ENCODE data around the gene GPR17. TPM values are rescaled to one million over a fixed set of nuclear protein-coding genes. Genes with fewer than 3 reads are reported as not detected.

GPR17 gene
- total RNA-seq, 4 donors from 2014 or later, result not detected

DNA sequence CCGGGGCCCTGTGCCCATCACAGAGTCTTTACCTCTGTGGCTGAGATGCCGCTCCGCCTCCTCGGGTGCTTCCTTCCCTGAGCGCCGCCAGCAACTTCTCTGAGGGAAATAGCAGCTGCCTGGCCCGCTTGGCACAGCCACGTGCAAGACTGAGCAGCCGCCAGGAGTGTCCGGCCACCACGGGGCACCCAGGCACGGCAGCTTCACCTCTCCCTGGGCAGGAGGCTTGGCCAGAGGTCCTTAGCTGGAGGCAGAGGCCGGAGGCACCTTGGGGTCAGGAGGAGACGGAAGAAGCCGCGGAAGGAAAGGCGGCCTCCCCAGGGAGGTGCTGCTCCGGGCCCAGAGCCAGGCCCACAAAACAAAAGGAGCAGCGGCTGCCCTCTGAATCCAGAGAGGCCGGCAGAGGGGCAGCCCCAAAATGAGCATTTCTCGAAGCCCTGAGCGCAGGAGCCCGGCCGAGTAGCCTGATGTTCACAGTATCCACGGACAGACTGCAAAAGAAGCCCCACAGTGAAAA lies 35.4 kb downstream of the GPR17 start:
- TF ChIP-seq POLR2A (IDR thresholded peaks at IDR 0.05), result no peak
- H3K9me3 ChIP-seq, result no peaks in the 10 kb centered on the region
- H3K27me3 ChIP-seq, result no peaks in the 10 kb centered on the region
- H3K4me1 ChIP-seq, result peaks cover 0 to 20% (median 0%) of the 10 kb centered on the region in 4 donors
- DNase-seq, result no peak
- H3K36me3 ChIP-seq, result no peaks in the 10 kb centered on the region
- H3K27ac ChIP-seq, result peak overlapping the region in 1 of 4 donors; percentile 32
- H3K4me3 ChIP-seq, result peak overlapping the region in 2 of 4 donors; percentile 14 to 37

DNA sequence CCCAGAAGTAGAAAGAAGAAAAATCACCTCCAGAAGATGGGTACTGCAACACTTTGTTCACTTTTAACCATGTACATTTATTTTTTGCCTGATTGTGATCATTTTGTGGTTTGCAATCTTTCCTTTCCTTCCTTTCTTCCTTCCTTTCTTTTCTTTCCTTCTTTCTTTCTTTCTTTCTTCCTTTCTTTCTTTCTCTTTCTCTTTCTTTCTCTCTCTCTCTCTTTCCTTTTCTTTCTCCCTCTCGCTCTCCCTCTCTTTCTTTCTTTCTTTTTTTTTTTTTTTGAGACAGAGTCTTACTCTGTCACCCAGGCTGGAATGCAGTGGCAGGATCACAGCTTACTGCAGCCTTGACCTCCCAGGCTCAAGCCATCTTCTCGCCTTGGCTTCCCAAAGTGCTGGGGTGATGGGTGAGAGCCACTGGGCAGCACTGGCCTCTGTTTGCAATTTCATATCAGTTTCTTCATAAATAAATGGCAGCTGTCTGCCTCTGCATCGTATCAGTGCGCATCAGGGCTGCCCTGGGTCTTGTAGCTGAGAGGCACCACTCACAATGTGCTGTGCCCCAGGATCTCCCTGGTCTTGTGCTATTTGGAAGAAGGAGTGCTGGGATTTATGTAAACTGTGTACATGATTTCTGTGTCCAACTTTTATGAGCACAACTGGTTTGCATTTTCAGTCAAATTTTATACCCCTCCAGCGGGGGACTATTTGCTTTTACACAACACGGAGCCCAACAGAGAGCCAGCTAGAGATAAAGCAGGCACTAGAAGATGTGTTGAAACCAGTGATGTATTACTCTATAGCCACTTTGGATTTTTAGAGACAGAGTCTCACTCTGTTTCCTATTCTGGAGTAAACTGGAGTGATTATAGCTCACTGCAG lies 36.3 kb downstream of the GPR17 start:
- Histone ChIP-seq H3K27ac (peak overlapping the region in 1 of 4 donors; percentile 28), H3K9me3 (no peaks in the 10 kb centered on the region), H3K27me3 (no peaks in the 10 kb centered on the region), H3K4me1 (peaks cover 0 to 20% (median 0%) of the 10 kb centered on the region in 4 donors), H3K36me3 (no peaks in the 10 kb centered on the region), H3K4me3 (no peak overlapping the region)
- no peak for DNase-seq
- TF ChIP-seq, protein P1, sequence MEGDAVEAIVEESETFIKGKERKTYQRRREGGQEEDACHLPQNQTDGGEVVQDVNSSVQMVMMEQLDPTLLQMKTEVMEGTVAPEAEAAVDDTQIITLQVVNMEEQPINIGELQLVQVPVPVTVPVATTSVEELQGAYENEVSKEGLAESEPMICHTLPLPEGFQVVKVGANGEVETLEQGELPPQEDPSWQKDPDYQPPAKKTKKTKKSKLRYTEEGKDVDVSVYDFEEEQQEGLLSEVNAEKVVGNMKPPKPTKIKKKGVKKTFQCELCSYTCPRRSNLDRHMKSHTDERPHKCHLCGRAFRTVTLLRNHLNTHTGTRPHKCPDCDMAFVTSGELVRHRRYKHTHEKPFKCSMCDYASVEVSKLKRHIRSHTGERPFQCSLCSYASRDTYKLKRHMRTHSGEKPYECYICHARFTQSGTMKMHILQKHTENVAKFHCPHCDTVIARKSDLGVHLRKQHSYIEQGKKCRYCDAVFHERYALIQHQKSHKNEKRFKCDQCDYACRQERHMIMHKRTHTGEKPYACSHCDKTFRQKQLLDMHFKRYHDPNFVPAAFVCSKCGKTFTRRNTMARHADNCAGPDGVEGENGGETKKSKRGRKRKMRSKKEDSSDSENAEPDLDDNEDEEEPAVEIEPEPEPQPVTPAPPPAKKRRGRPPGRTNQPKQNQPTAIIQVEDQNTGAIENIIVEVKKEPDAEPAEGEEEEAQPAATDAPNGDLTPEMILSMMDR (IDR thresholded peaks at IDR 0.05), result no peak
- TF ChIP-seq POLR2A (IDR thresholded peaks at IDR 0.05), result no peak

DNA sequence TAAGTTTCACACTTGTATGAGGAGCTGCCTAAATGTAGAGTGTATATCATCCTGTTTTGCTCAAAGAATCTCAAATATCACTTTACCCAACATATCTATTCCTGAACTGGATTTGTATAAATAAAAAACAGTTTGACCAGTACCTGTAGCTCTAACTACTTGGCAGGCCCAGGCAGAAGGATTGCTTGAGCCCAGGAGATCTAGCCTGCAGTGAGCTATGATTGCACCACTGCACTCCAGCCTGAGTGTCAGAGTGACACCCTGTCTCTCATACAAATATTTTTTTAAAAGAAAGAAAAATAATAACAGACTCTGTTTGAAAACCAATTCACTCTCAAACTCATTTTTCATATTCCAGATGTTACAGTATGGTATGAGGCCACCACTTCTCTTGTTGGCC lies 37.1 kb downstream of the GPR17 start:
- H3K4me1 ChIP-seq, result peaks cover 0 to 20% (median 0%) of the 10 kb centered on the region in 4 donors
- no peak overlapping the region for H3K4me3 ChIP-seq
- H3K27me3 ChIP-seq, result no peaks in the 10 kb centered on the region
- no peak for TF ChIP-seq POLR2A (IDR thresholded peaks at IDR 0.05)
- TF ChIP-seq, protein P1 (IDR thresholded peaks at IDR 0.05), result no peak
- no peaks in the 10 kb centered on the region for H3K36me3 ChIP-seq
- no peaks in the 10 kb centered on the region for H3K9me3 ChIP-seq
- DNase-seq, result no peak
- H3K27ac ChIP-seq, result no peak overlapping the region

DNA sequence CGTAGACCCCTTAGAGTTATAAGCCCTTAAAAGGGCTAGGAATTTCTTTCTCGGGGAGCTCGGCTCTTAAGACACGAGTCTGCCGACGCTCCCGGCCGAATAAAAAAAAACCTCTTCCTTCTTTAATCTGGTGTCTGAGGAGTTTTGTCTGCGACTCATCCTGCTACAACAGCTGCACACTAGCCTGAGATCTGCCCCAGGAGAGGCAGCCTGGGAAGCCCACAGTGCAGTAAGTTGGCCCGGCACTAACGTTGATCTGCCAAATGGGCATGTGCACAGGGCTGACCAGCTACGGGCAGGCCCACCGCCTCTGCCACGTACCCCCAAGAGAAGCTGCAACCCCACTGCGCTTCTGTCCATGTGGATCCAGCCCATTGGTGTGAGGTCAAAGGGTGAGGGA lies 37.8 kb downstream of the GPR17 start:
- Histone ChIP-seq H3K27ac (no peak overlapping the region), H3K4me3 (no peak overlapping the region), H3K36me3 (no peaks in the 10 kb centered on the region), H3K4me1 (peaks cover 0 to 20% (median 0%) of the 10 kb centered on the region in 4 donors), H3K27me3 (no peaks in the 10 kb centered on the region), H3K9me3 (no peaks in the 10 kb centered on the region)
- DNase-seq, result no peak
- TF ChIP-seq POLR2A (IDR thresholded peaks at IDR 0.05), result no peak
- TF ChIP-seq, protein P1 (IDR thresholded peaks at IDR 0.05), result no peak

DNA sequence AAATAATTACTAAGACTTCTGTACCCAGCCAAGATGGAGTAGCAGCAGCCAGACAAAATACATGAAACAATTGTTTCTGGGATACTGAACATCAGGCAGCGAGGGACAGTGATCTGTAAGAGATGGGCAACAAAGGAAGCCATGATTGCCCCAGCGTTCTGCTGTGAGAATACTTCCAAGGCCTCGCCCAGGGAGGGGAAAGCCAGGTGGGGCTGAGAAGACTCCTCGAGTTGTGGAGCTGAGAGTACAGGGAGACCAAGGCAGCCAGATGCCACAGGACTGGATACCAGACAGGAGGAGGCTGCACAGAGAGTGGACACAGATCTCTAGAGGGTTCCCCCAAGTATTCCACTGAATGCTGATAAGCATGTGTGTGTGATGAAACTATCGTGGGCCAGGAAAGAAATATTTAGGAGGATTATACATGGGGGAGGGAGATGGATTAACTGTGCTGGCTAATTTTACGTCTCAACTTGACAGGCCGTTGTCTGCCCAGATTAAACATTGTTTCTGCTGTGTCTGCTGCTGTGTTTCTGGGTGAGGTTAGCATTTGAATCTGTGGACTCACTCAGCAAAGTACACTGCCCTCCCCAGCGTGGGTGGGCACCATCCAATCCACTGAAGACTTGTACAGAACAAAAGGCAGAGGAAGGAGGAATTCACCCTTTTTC lies 39.6 kb downstream of the GPR17 start:
- no peak overlapping the region for H3K4me3 ChIP-seq
- no peaks in the 10 kb centered on the region for H3K36me3 ChIP-seq
- H3K9me3 ChIP-seq, result peaks cover 0 to 3% (median under 1%) of the 10 kb centered on the region in 4 donors
- no peaks in the 10 kb centered on the region for H3K27me3 ChIP-seq
- TF ChIP-seq, protein P1 (IDR thresholded peaks at IDR 0.05), result no peak
- TF ChIP-seq POLR2A (IDR thresholded peaks at IDR 0.05), result no peak
- H3K4me1 ChIP-seq, result peaks cover 0 to 20% (median 0%) of the 10 kb centered on the region in 4 donors
- no peak for DNase-seq
- H3K27ac ChIP-seq, result no peak overlapping the region

DNA sequence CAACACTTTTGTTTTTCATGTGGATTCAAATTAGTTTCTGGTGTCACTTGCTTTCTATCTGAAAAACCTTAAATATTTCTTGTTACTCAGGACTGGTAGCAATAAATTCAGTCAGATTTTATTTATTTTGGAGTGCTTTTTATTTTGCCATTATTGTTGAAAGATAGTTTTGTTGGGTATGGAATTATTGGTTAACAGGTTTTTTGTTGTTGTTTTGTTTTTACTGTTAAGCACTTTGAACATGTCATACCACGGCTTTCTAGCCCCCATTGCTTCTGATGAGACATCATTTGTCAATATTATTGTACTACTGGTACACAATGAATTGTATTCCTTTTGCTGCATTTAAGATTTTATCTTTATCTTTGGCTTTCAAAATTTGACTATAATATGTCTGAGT lies 42.5 kb downstream of the GPR17 start:
- TF ChIP-seq, protein P1 (IDR thresholded peaks at IDR 0.05), result no peak
- TF ChIP-seq POLR2A (IDR thresholded peaks at IDR 0.05), result no peak
- Histone ChIP-seq H3K36me3 (no peaks in the 10 kb centered on the region), H3K27ac (no peak overlapping the region), H3K4me3 (no peak overlapping the region), H3K27me3 (no peaks in the 10 kb centered on the region), H3K9me3 (peaks cover 0 to 5% (median 2%) of the 10 kb centered on the region in 4 donors), H3K4me1 (no peaks in the 10 kb centered on the region)
- DNase-seq, result no peak
